HepG2 (cell line): ENCODE data around the gene OR2B2. TPM values are rescaled to one million over a fixed set of nuclear protein-coding genes. Genes with fewer than 3 reads are reported as not detected.
A peak's percentile ranks its signal among the peaks of the same experiment; 100 is the strongest.

ENCODE experiments used
- AGO2 ChIP-seq: fragments of 200-400 bp; formaldehyde crosslinking; optimal IDR thresholded peaks from 2 replicates; pipeline ENCODE3; 2017; ENCODE audit warnings: mild to moderate bottlenecking, low read depth, low read length, moderate library complexity
- ASH2L ChIP-seq: fragments of 300-600, 200-600 bp; sonication (generic); IDR thresholded peaks from 2 replicates; pipeline ENCODE4 v1.7.0; 2017; ENCODE audit warnings: low read depth, mild to moderate bottlenecking, moderate library complexity, mixed read lengths, low read length; ENCODE audit not compliant: insufficient read length
- ATF1 ChIP-seq: IDR thresholded peaks from 2 replicates; pipeline ENCODE4 v1.6.1; 2016; ENCODE audit warnings: mild to moderate bottlenecking, control low read depth
- CREM ChIP-seq, 2 experiments: sonication (generic) in 1 of 2; formaldehyde crosslinking in 1 of 2; IDR thresholded peaks; 2 replicates each; pipeline versions ENCODE4 v1.4.0 to v1.6.1; 2016 to 2020; ENCODE audit warnings: antibody characterized with exemption in 1 of 2, mild to moderate bottlenecking in 1 of 2, missing genetic modification reagents in 1 of 2
- E2F1 ChIP-seq: sonication (generic); formaldehyde crosslinking; IDR thresholded peaks from 2 replicates; pipeline ENCODE4 v1.5.0; 2020; ENCODE audit warnings: missing genetic modification reagents
- FOXC1 ChIP-seq: sonication (generic); formaldehyde crosslinking; IDR thresholded peaks from 2 replicates; pipeline ENCODE4 v1.8.0; 2022; ENCODE audit warnings: mild to moderate bottlenecking, missing genetic modification reagents, borderline replicate concordance
- GFI1 ChIP-seq: sonication (generic); formaldehyde crosslinking; IDR thresholded peaks from 2 replicates; pipeline ENCODE4 v1.5.0; 2020; ENCODE audit warnings: missing genetic modification reagents, mild to moderate bottlenecking, borderline replicate concordance
- GRHL1 ChIP-seq: sonication (generic); formaldehyde crosslinking; conservative IDR thresholded peaks from 2 replicates; pipeline ENCODE4 v1.8.0; 2022; ENCODE audit warnings: missing genetic modification reagents
- MYPOP ChIP-seq: sonication (generic); formaldehyde crosslinking; IDR thresholded peaks from 2 replicates; pipeline ENCODE4 v1.8.1; 2023; ENCODE audit warnings: mild to moderate bottlenecking, moderate library complexity, missing genetic modification reagents
- NCOR1 ChIP-seq: fragments of 200-600 bp; sonication (generic); IDR thresholded peaks from 2 replicates; pipeline ENCODE4 v1.7.0; 2017; ENCODE audit warnings: antibody characterized with exemption, low read length, borderline replicate concordance
- NFE2L1 ChIP-seq: sonication (generic); formaldehyde crosslinking; IDR thresholded peaks from 2 replicates; pipeline ENCODE4 v1.4.0; 2020; ENCODE audit warnings: missing genetic modification reagents, mild to moderate bottlenecking, borderline replicate concordance
- PHB2 ChIP-seq: fragments of 450-650 bp; IDR thresholded peaks from 2 replicates; pipeline ENCODE4 v1.6.1; 2018; ENCODE audit not compliant: partially characterized antibody
- SAP130 ChIP-seq: IDR thresholded peaks from 2 replicates; pipeline ENCODE4 v1.6.1; 2016; ENCODE audit warnings: low read depth
- U2AF1 ChIP-seq: fragments of 200-400 bp; formaldehyde crosslinking; optimal IDR thresholded peaks from 2 replicates; pipeline ENCODE3; 2017; ENCODE audit warnings: mild to moderate bottlenecking, low read depth, low read length
- ZNF12 ChIP-seq: sonication (generic); formaldehyde crosslinking; IDR thresholded peaks from 2 replicates; pipeline ENCODE4 v1.5.0; 2020; ENCODE audit warnings: missing genetic modification reagents
- ZNF225 ChIP-seq: sonication (generic); formaldehyde crosslinking; IDR thresholded peaks from 2 replicates; pipeline ENCODE4 v1.4.0; 2020; ENCODE audit warnings: mild to moderate bottlenecking, missing genetic modification reagents
- ZNF253 ChIP-seq: sonication (generic); formaldehyde crosslinking; IDR thresholded peaks from 2 replicates; pipeline ENCODE4 v1.8.0; 2022; ENCODE audit warnings: mild to moderate bottlenecking, missing genetic modification reagents, borderline replicate concordance
- ZNF362 ChIP-seq: sonication (generic); formaldehyde crosslinking; IDR thresholded peaks from 2 replicates; pipeline ENCODE4 v1.4.0; 2020; ENCODE audit warnings: missing genetic modification reagents, mild to moderate bottlenecking, borderline replicate concordance
- ZNF558 ChIP-seq: sonication (generic); formaldehyde crosslinking; IDR thresholded peaks from 2 replicates; pipeline ENCODE4 v1.9.0; 2022; ENCODE audit warnings: mild to moderate bottlenecking, missing genetic modification reagents, borderline replicate concordance
- ZSCAN21 ChIP-seq: sonication (generic); formaldehyde crosslinking; IDR thresholded peaks from 2 replicates; pipeline ENCODE4 v1.8.0; 2022; ENCODE audit warnings: mild to moderate bottlenecking, missing genetic modification reagents, moderate library complexity, borderline replicate concordance
- ZSCAN5A ChIP-seq: sonication (generic); formaldehyde crosslinking; IDR thresholded peaks from 2 replicates; pipeline ENCODE4 v1.8.0; 2022; ENCODE audit warnings: mild to moderate bottlenecking, missing genetic modification reagents, borderline replicate concordance
- polyA plus RNA-seq, 8 experiments: library from polyadenylated mRNA; depleted of rRNA in 3 of 8; stranded (reverse) in 7 of 8; unstranded in 1 of 8; fragments of >200 nt; fragmentation: Illumina TruSeq in 4 of 8; extraction: Trizol in 4 of 8; gene quantifications; 2 replicates each; pipeline versions ENCODE4 v1.2.1 to v1.2.3, GENCODE V29; 2011 to 2016; ENCODE audit warnings: low read depth in 4 of 8, missing spikeins in 1 of 8, mixed read lengths in 1 of 8; ENCODE audit not compliant: insufficient read depth in 1 of 8
- total RNA-seq, 5 experiments: library from RNA; depleted of rRNA; stranded (reverse); fragments of >200 nt; fragmentation: Illumina TruSeq; extraction: Trizol; gene quantifications; 2 replicates each; pipeline ENCODE4 v1.2.3, GENCODE V29; 2016; ENCODE audit warnings: low read depth in 1 of 5

The OR2B2 gene
- total and polyA plus RNA-seq, 2 of the 13 experiments (the other 11 are each of a cell fraction or from before 2014, with no cell fraction given), result not detected

- TF ChIP-seq GFI1 (CRISPR knock-in tag) (0 out of 2 replicates have a peak, but pooled peaks have one; percentile 21), FOXC1 (CRISPR knock-in tag) (no peak; the same call in 1 of the 2 replicates), ZSCAN5A (CRISPR knock-in tag) (no peak), AGO2 (peak; percentile 41), ASH2L (peak; percentile 85), PHB2 (no peak), NCOR1 (no peak), ZSCAN21 (0 out of 2 replicates have a peak, but pooled peaks have one; percentile 39), GRHL1 (CRISPR knock-in tag) (no peak), ZNF12 (CRISPR knock-in tag) (peak; percentile 39; the same call in 1 of the 2 replicates), ZNF253 (CRISPR knock-in tag) (no peak), MYPOP (CRISPR knock-in tag) (peak; percentile 50; the same call in 1 of the 2 replicates), ZNF225 (no peak), SAP130 (CRISPR knock-in tag) (peak; percentile 81), NFE2L1 (CRISPR knock-in tag) (no peak), ZNF558 (CRISPR knock-in tag) (0 out of 2 replicates have a peak, but pooled peaks have one; percentile 24), E2F1 (peak; percentile 33; the same call in 1 of the 2 replicates), CREM (IDR thresholded peaks at IDR 0.05) (peak; percentile 93), CREM (CRISPR knock-in tag; IDR thresholded peaks at IDR 0.05) (no peak), ZNF362 (CRISPR knock-in tag) (no peak), ATF1 (CRISPR knock-in tag) (peak; percentile 92), U2AF1 (peak; percentile 76)
Observed at GRCh38 chr6:27894839-27895762, 17.1 kb downstream of the OR2B2 start (continued).
